HG03060 (cell line): Measurements from ENCODE around the gene HOXA10.

ENCODE experiments used
- ATAC-seq: cut with Tn5 transposase; IDR thresholded peaks from one replicate; pipeline ENCODE4 v1.9.1; 2021; ENCODE audit warnings: low read depth, moderate number of reproducible peaks; ENCODE audit not compliant: unreplicated experiment

HOXA10 gene

GRCh38 chr7:27191833-27192545, 17.9 kb upstream of the HOXA10 start:
- no peak for ATAC-seq

- ATAC-seq = no peak
These were observed 17.1 kb upstream of the HOXA10 start for GRCh38 chr7:27191161-27191731.

- no peak for ATAC-seq
These were observed 16.1 kb upstream of the HOXA10 start for GRCh38 chr7:27189997-27190748.

GRCh38 chr7:27189295-27189996, 15.3 kb upstream of the HOXA10 start:
- no peak for ATAC-seq

- no peak for ATAC-seq
These were observed 14.5 kb upstream of the HOXA10 start for GRCh38 chr7:27188386-27189294.

- ATAC-seq = no peak
These were observed 13.6 kb upstream of the HOXA10 start for GRCh38 chr7:27187475-27188385.

- no peak for ATAC-seq
These were observed 12.8 kb upstream of the HOXA10 start for GRCh38 chr7:27186668-27187474.

GRCh38 chr7:27185854-27186667, 11.9 kb upstream of the HOXA10 start:
- no peak for ATAC-seq

- ATAC-seq = no peak
These were observed 11.1 kb upstream of the HOXA10 start, which contains the start of gene HOXA11 for GRCh38 chr7:27185013-27185853. HOXA11 (minus strand) TSS chr7:27185232; CDS start chr7:27185144, 88 bp downstream.

GRCh38 chr7:27184337-27185012, 10.4 kb upstream of the HOXA10 start:
- ATAC-seq = no peak

GRCh38 chr7:27183682-27184336, 9.7 kb upstream of the HOXA10 start:
- ATAC-seq = no peak

- no peak for ATAC-seq
These were observed 9.0 kb upstream of the HOXA10 start for GRCh38 chr7:27182861-27183681.

- no peak for ATAC-seq
These were observed 8.2 kb upstream of the HOXA10 start for GRCh38 chr7:27182285-27182841.

GRCh38 chr7:27181795-27182275, 7.7 kb upstream of the HOXA10 start:
- no peak for ATAC-seq
